GM18861 (cell line): ENCODE results near the gene TNRC6B.
A peak's percentile ranks its signal among the peaks of the same experiment; 100 is the strongest.
"Not testable (repeated sequence)": the region's sequence is repeated elsewhere in the genome, so short reads cannot be mapped to it uniquely, and the experiment has no call there.

ENCODE experiments used
- ATAC-seq: cut with Tn5 transposase; IDR thresholded peaks from one replicate; pipeline ENCODE4 v1.9.1; 2021; ENCODE audit not compliant: unreplicated experiment

The TNRC6B gene

GRCh38 chr22:40177738-40178416, at the start of gene TNRC6B:
TNRC6B (plus strand) TSS chr22:40177925; CDS start chr22:40178136, 211 bp downstream.
- peak; percentile 67 for ATAC-seq

- ATAC-seq = no peak
Measured at GRCh38 chr22:40128989-40129388, 48.7 kb upstream of the TNRC6B start.

GRCh38 chr22:40137132-40137531, 40.6 kb upstream of the TNRC6B start:
- no peak for ATAC-seq

- no peak for ATAC-seq
Measured at GRCh38 chr22:40138866-40139265, 38.9 kb upstream of the TNRC6B start.

GRCh38 chr22:40147388-40148176, 30.1 kb upstream of the TNRC6B start:
- no peak for ATAC-seq

GRCh38 chr22:40153192-40153591, 24.5 kb upstream of the TNRC6B start:
- ATAC-seq = no peak

- ATAC-seq = no peak
Measured at GRCh38 chr22:40153705-40154104, 24.0 kb upstream of the TNRC6B start.

GRCh38 chr22:40156001-40156516, 21.7 kb upstream of the TNRC6B start:
- no peak for ATAC-seq

GRCh38 chr22:40156682-40157081, 21.0 kb upstream of the TNRC6B start:
- ATAC-seq = not testable (repeated sequence)

GRCh38 chr22:40157330-40157945, 20.3 kb upstream of the TNRC6B start:
- no peak for ATAC-seq

GRCh38 chr22:40161194-40161593, 16.5 kb upstream of the TNRC6B start:
- ATAC-seq = no peak

- ATAC-seq = not testable (repeated sequence)
Measured at GRCh38 chr22:40165537-40165936, 12.2 kb upstream of the TNRC6B start.

- ATAC-seq = no peak
Measured at GRCh38 chr22:40175611-40176244, 2.0 kb upstream of the TNRC6B start.

GRCh38 chr22:40176921-40177737, 596 bp upstream of the TNRC6B start:
- ATAC-seq = peak; percentile 22

- ATAC-seq = no peak
Measured at GRCh38 chr22:40178417-40179409, 988 bp downstream of the TNRC6B start.

- no peak for ATAC-seq
Measured at GRCh38 chr22:40179526-40179925, 1.8 kb downstream of the TNRC6B start.

- no peak for ATAC-seq
Measured at GRCh38 chr22:40180403-40180802, 2.7 kb downstream of the TNRC6B start.

GRCh38 chr22:40181323-40181722, 3.6 kb downstream of the TNRC6B start:
- no peak for ATAC-seq

- no peak for ATAC-seq
Measured at GRCh38 chr22:40182231-40182835, 4.6 kb downstream of the TNRC6B start.
